ENCODE results near the gene KLC1. TPM values are rescaled to one million over a fixed set of nuclear protein-coding genes. Genes with fewer than 3 reads are reported as not detected.

Gene KLC1
- total RNA-seq, 1 experiment from 2014 or later: 306 TPM

DNA sequence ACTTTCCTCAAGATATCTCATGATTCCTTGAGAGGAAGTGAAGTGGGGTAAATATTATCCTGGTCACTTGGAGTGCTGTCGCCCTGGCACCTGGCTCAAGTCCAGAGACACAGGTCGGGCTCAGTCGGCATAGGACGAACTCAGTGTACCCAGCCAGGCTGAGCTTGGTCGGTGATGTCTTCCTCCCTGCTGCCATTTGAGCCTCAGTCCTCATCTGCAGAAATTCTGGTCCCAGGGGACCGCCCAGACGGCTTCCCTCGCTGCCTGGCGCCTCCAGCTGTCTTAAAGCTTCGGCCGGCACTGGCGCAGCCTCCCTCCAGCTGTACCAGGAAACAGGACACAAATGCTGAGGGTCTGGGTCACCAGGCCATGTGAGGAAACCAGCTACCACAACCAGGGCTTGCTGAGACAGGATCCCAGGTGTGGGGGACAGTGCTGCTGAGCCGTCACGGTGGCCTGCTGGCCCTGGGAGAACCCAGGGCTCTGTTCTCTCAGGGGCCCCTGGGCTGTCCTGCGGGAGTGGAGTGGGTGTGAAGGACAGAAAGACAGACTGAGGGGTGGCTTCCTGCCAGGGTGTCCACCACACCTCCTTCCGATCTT, 5.0 kb upstream of the KLC1 start:
- peaks cover 54% of the 10 kb centered on the region for H3K4me1 ChIP-seq (ENCODE audit: insufficient read depth, low read length)
- H3K9me3 ChIP-seq (ENCODE audit: low read length): no peaks in the 10 kb centered on the region
- DNase-seq: no peak
- ChIA-PET CTCF (no interaction called here), POLR2A (ENCODE audit: unreplicated experiment) (interaction anchor here (0.6 kb wide), 1 partner anchor 265 kb away, joined by 7 read pairs; no protein-coding TSS in a partner anchor)
- no peak overlapping the region for H2AFZ ChIP-seq (ENCODE audit: low read length)
- no TSS peak for BruUV-seq (replicated peaks)
- no peaks in the 10 kb centered on the region for H4K20me1 ChIP-seq (ENCODE audit: low read length)
- peak overlapping the region; percentile 54 for H3K9ac ChIP-seq (ENCODE audit: low read length)
- H3K27ac ChIP-seq (ENCODE audit: low read length): peak overlapping the region; percentile 93
- TF ChIP-seq EZH2 (IDR thresholded peaks at IDR 0.05; ENCODE audit: low read length, unreplicated experiment) (no peak), EZH2phosphoT487 (IDR thresholded peaks at IDR 0.05; ENCODE audit: borderline replicate concordance, low read length) (no peak), CTCF (conservative IDR thresholded peaks at IDR 0.05; ENCODE audit: low read depth, low read length) (no peak)
- no peaks in the 10 kb centered on the region for H3K9me2 ChIP-seq (replicated peaks; ENCODE audit: low read length)
- no peaks in the 10 kb centered on the region for H3F3A ChIP-seq (ENCODE audit: low read length, unreplicated experiment)
- no peak for ATAC-seq
- H3K4me3 ChIP-seq (ENCODE audit: low read length): no peak overlapping the region
- intact Hi-C loops (cut with micrococcal nuclease): loop anchor here (2.0 kb wide), 1 partner anchor 47 kb away; no protein-coding TSS in a partner anchor
- H3K27me3 ChIP-seq (ENCODE audit: low read length): no peaks in the 10 kb centered on the region
- no peaks in the 10 kb centered on the region for H3K36me3 ChIP-seq (ENCODE audit: low read depth, low read length)
- H3K4me2 ChIP-seq (ENCODE audit: low read length): peak overlapping the region; percentile 69
- H3K79me2 ChIP-seq (ENCODE audit: low read length): peaks cover 8% of the 10 kb centered on the region

GRCh38 chr14:103624860-103625259, 4.2 kb upstream of the KLC1 start:
- TF ChIP-seq EZH2phosphoT487 (IDR thresholded peaks at IDR 0.05; ENCODE audit: borderline replicate concordance, low read length): no peak
- TF ChIP-seq CTCF (conservative IDR thresholded peaks at IDR 0.05; ENCODE audit: low read depth, low read length): no peak
- TF ChIP-seq EZH2 (IDR thresholded peaks at IDR 0.05; ENCODE audit: low read length, unreplicated experiment): no peak
- peaks cover 17% of the 10 kb centered on the region for H3K79me2 ChIP-seq (ENCODE audit: low read length)
- no peaks in the 10 kb centered on the region for H3K36me3 ChIP-seq (ENCODE audit: low read depth, low read length)
- H3K9ac ChIP-seq (ENCODE audit: low read length): peak overlapping the region; percentile 69
- no peaks in the 10 kb centered on the region for H3K9me2 ChIP-seq (replicated peaks; ENCODE audit: low read length)
- H3K27me3 ChIP-seq (ENCODE audit: low read length): no peaks in the 10 kb centered on the region
- peak overlapping the region; percentile 23; the same call in 1 of the 2 replicates for H2AFZ ChIP-seq (ENCODE audit: low read length)
- H3F3A ChIP-seq (ENCODE audit: low read length, unreplicated experiment): no peaks in the 10 kb centered on the region
- DNase-seq (peak; percentile 94), ATAC-seq (peak; percentile 77)
- peak overlapping the region; percentile 69 for H3K4me2 ChIP-seq (ENCODE audit: low read length)
- H3K27ac ChIP-seq (ENCODE audit: low read length): peak overlapping the region; percentile 93
- H4K20me1 ChIP-seq (ENCODE audit: low read length): peaks cover under 1% of the 10 kb centered on the region
- BruUV-seq (replicated peaks): no TSS peak
- H3K4me1 ChIP-seq (ENCODE audit: insufficient read depth, low read length): peaks cover 54% of the 10 kb centered on the region
- no peaks in the 10 kb centered on the region for H3K9me3 ChIP-seq (ENCODE audit: low read length)
- no peak overlapping the region; the same call in 1 of the 2 replicates for H3K4me3 ChIP-seq (ENCODE audit: low read length)
- ChIA-PET POLR2A (ENCODE audit: unreplicated experiment) (interaction anchor here (0.5 to 0.6 kb wide), 2 partner anchors 53 to 264 kb away, joined by 4 to 7 read pairs; no protein-coding TSS in a partner anchor), CTCF (no interaction called here)
- intact Hi-C loops (cut with micrococcal nuclease): loop anchor here (1.0 to 2.0 kb wide), 2 partner anchors 31 to 48 kb away; no protein-coding TSS in a partner anchor

Measured in PC-3 (cell line).